Measurements from ENCODE around the gene SLC29A3. TPM values are rescaled to one million over a fixed set of nuclear protein-coding genes. Genes with fewer than 3 reads are reported as not detected.
"Not testable (repeated sequence)": the region's sequence is repeated elsewhere in the genome, so short reads cannot be mapped to it uniquely, and the experiment has no call there.

The SLC29A3 gene
- total RNA-seq (2014; rRNA removed; shearing (Covaris generic)): 3.8 and 4.1 TPM in 2 replicates
- 0.24 and 0.53 TPM in 2 replicates for polyA plus RNA-seq (2014; cell fraction: nucleus; rRNA removed)

GRCh38 chr10:71319042-71319799 lies at the start of gene SLC29A3:
Gene SLC29A3, plus strand, starts transcription at chr10:71319259. Its CDS starts 51 bp downstream, at chr10:71319310.
- DNase-seq (ENCODE audit: extremely low read depth, low read depth): peak; percentile 81

- no peak for DNase-seq (ENCODE audit: extremely low read depth, low read depth)
Measured at GRCh38 chr10:71269301-71270288, 49.5 kb upstream of the SLC29A3 start.

- DNase-seq (ENCODE audit: extremely low read depth, low read depth): peak; percentile 87
Measured at GRCh38 chr10:71270301-71271220, 48.5 kb upstream of the SLC29A3 start.

GRCh38 chr10:71271662-71272055 lies 47.4 kb upstream of the SLC29A3 start:
- DNase-seq (ENCODE audit: extremely low read depth, low read depth): no peak

GRCh38 chr10:71272056-71272771 lies 46.8 kb upstream of the SLC29A3 start:
- peak; percentile 69 for DNase-seq (ENCODE audit: extremely low read depth, low read depth)

GRCh38 chr10:71272974-71273373 lies 46.1 kb upstream of the SLC29A3 start:
- not testable (repeated sequence) for DNase-seq (ENCODE audit: extremely low read depth, low read depth)

GRCh38 chr10:71273506-71273905 lies 45.6 kb upstream of the SLC29A3 start:
- no peak for DNase-seq (ENCODE audit: extremely low read depth, low read depth)

- DNase-seq (ENCODE audit: extremely low read depth, low read depth): no peak
Measured at GRCh38 chr10:71274901-71275796, 43.9 kb upstream of the SLC29A3 start.

GRCh38 chr10:71276873-71277272 lies 42.2 kb upstream of the SLC29A3 start:
- DNase-seq (ENCODE audit: extremely low read depth, low read depth): no peak

- DNase-seq (ENCODE audit: extremely low read depth, low read depth): no peak
Measured at GRCh38 chr10:71277914-71278665, 41.0 kb upstream of the SLC29A3 start.

- DNase-seq (ENCODE audit: extremely low read depth, low read depth): no peak
Measured at GRCh38 chr10:71278691-71279588, 40.1 kb upstream of the SLC29A3 start.

GRCh38 chr10:71279590-71280170 lies 39.4 kb upstream of the SLC29A3 start:
- DNase-seq (ENCODE audit: extremely low read depth, low read depth): no peak

GRCh38 chr10:71280216-71280615 lies 38.8 kb upstream of the SLC29A3 start:
- DNase-seq (ENCODE audit: extremely low read depth, low read depth): no peak

- no peak for DNase-seq (ENCODE audit: extremely low read depth, low read depth)
Measured at GRCh38 chr10:71280825-71281224, 38.2 kb upstream of the SLC29A3 start.

GRCh38 chr10:71281646-71282322 lies 37.3 kb upstream of the SLC29A3 start:
- no peak for DNase-seq (ENCODE audit: extremely low read depth, low read depth)

GRCh38 chr10:71282323-71282680 lies 36.8 kb upstream of the SLC29A3 start:
- no peak for DNase-seq (ENCODE audit: extremely low read depth, low read depth)
